KG1 (cell line): Measurements from ENCODE around the gene UBE2I.
"Not testable (repeated sequence)": the region's sequence is repeated elsewhere in the genome, so short reads cannot be mapped to it uniquely, and the experiment has no call there.

ENCODE experiments used
- DNase-seq: peaks from one replicate; lab custom pipeline; 2025; lab: John Stamatoyannopoulos, UW

The UBE2I gene

DNA sequence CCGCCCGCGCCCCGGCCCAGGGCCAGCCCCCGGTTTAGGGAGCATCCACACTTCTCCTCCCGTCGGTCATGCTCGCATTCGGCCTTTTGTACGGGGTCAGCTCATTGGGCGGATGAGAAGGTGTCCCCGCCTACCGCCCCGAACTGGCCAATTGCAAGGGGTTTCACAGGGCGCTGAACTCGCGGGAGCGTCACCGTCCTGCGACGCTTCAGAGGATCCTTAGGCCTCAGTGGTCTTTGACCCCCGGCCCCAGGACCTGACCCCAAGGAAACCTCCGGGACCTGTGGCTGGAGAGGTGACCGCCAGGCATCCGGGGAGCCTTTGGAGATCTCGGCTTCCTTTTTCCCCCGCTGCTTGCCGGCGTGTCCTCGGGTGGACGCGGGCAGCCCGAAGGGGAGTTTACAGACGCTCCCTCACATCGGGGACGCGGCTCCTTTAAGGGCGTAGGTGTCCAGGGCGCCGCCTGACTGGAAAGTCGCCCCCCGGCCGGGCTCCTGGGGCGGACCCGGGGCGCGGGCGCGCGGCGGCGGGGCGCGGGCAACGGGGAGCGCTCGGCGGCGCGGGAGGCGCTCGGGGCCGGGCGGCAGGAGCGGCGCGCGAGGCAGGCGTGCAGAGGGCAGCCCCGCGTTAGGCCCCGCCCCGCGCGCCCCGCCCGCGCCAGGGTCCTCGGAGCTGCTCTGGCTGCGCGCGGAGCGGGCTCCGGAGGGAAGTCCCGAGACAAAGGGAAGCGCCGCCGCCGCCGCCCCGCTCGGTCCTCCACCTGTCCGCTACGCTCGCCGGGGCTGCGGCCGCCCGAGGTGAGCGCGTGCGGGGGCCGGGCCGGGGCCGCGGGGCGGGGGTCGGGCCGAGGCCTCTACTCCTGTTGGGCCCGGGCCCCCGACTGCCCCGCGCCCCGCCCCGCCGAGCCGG lies at the start of gene UBE2I:
UBE2I (plus strand) TSS at position 660 of the 909 bp plus-strand sequence. CDS start 4,395 bp downstream, outside the sequence.
- peak; percentile 96 for DNase-seq

DNA sequence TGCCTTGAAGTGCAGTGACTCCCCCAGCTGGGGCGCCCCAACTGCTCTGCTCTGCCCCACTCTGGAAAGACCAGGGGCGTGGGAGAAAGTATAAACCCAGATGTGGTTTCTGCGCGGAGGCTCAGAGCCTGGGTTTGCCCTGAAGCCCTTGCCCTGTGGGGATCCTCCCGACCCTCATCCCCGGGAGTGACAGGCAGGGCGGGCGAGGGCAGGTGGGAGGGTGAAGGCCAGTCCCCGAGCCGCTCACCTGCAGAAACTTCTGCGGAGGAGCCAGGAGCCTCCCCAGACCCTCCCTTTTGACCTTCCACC lies 49.7 kb upstream of the UBE2I start:
- no peak for DNase-seq

DNA sequence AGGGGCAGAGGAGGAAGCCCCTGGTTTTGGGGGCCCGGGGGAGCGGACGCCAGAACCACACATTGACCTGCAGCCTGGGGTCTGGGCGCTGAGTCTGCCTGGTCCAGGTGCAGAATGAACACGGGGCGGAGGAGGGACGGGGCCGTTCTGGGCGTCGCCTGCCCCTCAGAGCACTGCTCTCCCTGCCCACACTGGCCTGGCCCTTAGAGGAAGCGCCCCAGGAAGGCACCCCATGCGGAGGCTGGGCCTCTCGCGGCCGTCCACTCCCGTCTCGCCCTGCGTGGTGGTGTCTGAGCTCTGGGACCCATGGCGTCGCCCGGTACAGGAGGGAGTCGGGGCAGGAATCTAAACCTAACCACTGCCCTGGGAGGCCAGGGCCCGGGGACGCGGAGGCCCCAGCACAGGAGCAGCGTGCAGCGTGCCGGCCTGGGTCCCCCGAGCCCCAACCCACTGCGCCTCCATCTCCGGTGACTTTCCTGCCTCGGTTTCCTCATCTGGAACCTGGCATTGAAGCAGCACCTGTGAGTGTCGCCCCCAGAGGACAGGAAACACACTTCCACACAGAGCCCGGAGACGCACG lies 49.2 kb upstream of the UBE2I start:
- no peak for DNase-seq

DNA sequence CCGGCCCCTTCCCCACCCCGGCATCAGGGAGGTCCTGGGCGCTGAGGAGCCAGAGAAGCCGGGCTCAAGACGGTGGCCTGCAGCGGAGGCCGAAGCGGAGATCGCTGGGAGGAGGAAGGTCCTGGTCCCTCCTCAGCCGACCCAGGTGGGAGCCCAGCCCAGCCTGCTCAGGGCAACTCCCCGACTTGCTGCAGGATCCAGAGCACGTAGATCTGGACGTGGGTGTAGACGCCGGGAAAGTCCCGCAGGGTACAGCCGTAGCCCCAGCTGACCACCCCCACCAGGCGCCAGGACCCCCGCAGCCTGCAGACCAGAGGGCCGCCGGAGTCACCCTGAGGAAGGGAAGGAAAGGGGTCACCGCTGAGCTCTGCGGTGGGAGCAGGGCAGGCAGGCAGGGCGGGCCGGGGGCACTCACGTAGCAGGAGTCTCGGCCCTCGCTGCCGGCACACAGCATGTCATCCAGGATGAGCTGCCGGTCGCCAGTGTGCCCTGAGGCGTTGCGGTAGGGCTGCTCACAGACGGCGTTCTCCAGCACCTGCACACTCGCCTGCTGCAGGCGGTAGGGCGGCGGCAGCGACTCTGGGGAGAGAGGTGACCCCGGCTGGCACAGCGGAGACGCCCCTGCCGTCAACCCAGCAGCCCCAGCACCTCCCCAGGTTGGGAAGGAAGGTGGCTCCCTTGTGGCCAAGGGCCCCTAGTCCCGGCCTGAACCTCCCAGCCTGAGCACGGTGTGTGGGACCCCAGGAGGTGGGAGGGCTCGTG lies 48.1 kb upstream of the UBE2I start:
- DNase-seq: no peak

DNA sequence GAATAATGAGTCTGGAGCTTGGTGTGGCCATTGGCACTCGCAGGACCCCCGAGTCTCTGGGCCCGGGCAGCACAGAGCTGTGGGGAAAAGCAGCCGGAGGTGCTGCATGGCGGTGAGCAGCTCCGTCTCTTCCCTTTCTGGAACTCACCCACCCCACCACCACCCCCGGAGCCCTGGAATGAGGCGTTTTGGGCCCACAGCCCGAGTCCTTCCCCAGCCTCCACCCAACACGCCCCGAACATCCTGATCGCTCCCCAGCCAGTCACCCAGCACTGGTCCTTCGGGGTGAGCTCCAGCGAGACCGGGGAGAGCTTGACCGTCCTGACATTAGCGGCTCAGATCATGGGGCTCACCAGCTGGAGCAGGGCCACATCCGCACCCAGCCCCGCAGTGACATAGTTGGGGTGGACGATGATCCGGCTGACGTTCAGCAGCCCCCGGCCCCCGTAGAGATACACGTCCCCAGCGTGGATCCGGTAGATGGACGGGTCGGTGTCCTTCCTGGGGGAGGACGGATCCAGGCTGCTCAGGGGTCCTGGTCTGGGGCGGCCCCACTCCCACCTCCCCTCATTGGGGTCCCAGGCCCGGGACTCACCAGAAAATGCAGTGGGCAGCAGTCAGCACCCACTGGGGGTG lies 47.1 kb upstream of the UBE2I start:
- no peak for DNase-seq

DNA sequence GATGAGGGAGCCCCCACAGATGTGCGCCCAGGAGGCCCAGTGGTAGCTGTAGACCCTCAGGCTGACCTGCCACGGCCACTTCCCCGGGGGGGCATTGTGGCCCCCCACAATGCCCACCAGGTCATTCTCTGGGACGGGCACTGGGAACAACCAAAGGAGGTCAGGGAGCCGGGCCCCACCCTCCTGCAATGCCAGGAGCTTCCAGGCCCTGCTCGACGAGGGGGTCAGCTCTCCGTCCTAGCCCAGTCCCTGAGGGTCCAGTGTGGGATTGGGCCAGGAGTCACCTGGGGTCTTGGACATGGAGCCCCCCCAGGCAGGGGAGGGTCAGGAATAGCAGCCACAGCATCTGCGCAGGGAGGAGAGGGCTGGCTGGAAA lies 46.6 kb upstream of the UBE2I start:
- DNase-seq: no peak

DNA sequence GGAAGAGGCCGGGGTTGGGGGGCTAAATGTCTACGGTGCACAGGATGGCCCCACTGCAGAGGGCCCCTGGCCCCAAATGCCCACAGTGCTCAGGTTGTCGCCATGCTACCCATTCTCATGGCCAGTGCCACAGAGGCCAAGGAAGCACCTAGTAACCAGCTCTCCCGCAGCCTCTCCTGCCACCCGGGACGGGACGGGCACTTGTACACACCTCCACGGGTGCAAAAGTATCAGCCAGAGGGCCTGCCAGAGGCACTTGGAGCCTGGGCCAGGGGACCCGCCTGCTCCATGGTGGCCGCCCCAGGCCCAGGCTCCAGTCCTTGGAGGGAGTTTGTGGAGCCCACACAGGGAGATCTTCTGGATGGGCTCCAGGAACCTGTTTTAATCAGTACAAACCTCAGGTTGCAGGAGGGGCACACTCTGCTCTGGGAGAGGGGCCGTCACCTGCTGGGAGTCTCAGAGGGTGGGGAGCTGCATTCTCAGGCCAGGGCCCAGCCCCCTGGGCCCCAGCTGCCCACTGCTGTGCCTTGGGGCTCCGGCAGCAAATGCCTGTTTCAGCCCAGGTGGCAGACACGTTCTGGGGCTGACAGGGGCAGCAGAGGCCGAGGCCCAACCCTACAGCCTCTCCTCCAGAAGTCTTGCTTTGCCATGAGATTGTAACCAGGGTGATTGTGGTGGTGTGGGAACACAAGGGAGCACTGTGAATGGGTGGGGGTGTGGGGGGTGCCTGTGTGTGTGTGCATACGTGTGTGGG lies 45.7 kb upstream of the UBE2I start:
- DNase-seq: no peak

DNA sequence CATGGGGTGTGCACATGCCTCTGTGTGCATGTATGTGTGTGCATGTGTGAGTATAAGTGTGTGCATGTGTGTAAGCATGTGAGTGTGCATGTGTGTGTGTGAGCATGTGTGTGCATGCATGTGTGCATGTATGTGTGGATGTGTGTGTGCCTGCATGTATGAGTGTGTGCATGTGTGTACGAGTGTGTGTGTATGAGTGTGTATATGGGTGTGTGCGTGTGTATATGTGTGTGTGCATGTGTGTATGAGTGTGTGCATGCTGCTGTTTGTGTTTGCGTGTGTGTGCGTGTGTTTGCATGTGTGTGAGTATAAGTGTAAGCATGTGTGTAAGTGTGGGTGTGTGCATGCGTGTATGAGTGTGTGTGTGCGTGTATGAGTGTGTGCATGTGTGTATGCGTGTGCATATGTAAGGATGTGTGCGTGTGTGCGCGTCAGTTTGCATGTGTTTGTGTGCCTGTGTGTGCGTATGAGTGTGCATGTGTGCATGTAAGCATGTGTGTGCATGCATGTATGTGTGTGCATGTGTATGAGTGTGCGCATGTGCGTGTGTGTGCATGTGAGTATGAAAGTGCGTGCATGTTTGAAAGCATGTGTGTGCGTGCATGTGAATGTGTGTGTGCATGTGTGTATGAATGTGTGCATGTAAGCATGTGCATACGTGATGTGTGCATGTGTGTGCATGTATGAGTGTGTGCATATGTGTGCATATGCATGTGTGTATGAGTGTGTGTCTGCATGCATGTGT lies 44.9 kb upstream of the UBE2I start:
- no peak for DNase-seq

DNA sequence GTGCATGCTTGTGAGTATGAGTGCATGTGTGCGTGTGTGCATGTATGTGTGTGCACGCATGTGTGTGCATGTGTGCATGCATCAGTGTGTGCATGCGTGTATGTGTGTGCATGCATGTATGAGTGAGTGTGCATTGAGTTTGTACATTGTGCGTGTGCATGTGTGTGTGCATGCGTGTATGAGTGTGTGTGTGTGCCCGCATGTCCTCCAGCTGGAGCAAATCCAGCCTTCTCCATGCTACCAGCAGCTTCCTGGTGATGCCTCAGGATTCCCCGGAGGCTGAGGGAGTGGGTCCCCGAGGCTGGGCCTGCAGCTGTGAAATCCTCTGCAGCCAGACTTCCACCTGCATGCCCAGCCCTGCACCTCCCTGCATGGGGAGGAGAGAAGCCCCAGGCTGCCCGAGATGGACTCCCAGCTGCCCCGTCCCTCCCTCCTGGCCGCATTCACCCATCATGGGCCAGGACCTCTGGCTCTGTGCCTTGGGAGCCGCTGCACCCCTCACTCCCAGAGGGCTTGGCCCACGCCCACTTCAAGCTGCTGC lies 44.3 kb upstream of the UBE2I start:
- no peak for DNase-seq

DNA sequence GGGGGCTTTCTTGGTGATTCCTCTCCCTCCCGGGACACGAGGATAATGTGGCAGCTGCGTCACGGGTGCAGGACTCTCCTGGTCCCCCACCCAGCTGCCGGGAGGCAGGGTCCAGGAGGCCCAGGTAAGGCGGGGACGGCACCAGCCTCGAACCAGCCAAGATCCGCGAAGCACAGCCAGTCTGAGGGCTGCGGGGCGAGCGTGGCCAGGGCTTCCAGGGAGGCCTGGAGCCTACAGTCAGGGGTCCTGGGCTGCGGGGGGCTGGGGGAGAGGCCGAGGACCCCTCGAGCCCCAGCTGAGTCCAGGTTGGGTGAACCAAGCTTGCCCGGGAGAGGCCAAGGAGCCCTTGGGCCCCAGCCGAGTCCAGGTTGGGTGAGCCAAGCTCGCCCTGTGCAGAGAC lies 43.6 kb upstream of the UBE2I start:
- DNase-seq: no peak

DNA sequence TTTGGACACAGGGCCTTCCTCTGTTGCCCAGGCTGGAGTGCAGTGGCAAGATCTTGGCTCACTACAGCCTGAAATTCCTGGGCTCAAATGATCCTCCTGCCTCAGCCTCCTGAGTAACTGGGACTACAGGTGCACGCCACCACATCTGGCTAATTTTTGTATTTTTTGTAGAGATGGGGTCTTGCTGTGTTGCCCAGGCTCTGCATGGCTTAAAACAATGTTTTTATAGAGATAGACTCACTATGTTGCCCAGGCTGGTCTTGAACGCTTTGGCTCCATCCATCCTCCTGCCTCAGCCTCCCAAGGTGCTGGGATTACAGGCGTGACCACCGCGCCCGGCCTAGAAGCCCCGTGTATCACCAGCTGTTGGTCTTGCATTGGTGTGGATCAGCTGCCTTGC lies 40.0 kb upstream of the UBE2I start:
- DNase-seq: not testable (repeated sequence)

DNA sequence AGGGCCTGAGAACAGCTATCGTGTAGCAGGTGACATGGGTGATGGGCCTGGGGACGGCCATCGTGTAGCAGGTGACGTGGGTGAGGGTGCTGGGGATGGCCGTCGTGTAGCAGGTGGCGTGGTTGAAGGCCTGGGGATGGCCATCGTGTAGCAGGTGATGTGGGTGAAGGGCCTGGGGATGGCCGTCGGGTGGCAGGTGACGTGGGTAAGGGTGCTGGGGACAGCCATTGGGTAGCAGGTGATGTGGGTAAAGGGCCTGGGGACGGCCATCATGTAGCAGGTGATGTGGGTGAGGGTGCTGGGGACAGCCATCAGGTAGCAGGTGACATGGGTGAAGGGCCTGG lies 38.1 kb upstream of the UBE2I start:
- DNase-seq: no peak

DNA sequence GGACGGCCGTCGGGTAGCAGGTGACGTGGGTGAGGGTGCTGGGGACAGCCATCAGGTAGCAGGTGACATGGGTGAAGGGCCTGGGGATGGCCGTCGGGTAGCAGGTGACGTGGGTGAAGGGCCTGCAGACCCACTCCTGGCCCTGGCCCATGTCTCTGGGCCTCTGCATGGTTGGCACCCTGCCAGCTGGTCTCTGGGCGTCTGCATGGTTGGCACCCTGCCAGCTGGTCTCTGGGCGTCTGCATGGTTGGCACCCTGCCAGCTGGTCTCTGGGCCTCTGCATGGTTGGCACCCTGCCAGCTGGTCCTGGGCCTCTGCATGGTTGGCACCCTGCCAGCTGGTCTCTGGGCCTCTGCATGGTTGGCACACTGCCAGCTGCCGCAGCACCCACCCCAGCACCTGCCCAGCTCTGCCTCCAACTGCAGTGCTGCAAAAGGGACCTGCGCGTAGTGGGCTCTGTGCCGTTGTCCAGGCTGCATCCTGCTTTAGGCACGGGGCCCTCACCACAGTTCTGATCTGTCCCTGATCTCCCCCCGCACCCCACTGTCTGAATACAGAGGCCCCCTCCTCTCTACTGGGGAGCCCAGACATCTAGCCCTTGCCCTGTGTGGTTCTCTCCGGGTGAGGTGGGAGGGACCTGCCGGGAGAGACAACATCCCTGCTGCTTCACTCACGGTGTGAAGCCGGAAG lies 37.6 kb upstream of the UBE2I start:
- not testable (repeated sequence) for DNase-seq

DNA sequence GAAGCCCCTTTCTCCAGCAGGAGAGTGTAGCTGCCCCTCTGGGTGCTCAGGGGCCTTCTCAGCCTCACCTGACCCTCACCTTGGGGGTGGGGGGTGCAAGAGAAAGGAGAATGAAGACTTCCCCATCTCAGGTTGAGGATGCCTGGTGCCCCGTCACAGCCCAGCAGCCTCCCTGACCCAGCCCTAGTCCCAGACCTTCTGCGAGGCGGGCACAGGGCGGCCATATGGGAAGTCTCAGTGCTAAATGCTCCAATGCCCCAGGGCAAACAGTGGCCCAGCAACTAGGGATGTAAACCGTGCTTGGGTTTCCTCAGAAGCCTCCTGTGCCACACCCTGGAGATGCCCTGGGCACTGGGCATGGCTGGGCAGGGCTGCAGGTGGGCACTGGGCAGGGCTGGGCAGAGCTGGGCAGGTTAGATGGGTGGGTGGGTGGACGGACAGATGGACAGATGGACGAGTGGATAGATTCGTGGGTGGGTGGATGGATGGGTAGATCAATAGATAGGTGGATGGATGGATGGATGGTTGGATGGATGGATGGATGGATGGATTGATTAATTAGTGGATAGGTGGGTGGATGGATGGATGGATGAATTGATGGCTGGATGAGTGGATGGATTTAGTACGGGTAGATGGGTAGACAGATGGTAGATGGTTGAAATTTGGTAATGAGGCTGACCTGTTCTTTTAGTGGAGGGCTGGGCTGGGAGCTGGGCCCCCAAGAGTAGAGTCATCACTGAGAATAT lies 36.8 kb upstream of the UBE2I start:
- no peak for DNase-seq

DNA sequence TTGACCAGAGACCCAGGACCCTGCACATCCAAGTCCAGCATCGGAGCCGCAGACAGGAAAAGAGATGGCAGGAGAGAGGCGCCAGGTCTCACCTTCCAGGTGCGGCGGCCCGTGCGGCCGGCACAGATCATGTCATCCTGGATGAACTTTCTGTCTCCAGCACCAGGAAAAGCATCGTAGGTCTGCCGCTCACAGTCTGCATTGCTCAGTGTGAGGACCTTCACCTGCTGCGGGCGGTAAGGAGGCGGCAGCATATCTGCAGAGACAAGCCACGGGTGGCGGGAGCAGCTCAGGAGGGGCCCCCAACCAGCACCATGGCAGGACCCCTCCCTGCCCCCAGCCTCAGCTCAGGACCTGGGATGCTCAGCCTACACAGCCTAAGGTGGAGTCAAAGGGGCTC lies 35.6 kb upstream of the UBE2I start:
- DNase-seq: no peak

DNA sequence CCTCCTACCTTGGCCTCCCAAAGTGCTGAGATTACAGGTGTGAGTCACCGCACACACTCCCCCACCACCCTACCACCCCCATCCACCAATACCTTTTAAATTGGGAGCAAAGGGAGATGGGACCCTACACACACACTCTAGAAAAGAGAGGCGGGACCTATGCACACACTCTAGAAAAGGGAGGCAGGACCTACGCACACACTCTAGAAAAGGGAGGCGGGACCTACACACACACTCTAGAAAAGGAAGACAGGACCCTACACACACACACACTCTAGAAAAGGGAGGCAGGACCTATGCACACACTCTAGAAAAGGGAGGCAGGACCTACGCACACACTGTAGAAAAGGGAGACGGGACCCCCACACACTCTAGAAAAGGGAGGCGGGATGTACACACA lies 34.7 kb upstream of the UBE2I start:
- no peak for DNase-seq

DNA sequence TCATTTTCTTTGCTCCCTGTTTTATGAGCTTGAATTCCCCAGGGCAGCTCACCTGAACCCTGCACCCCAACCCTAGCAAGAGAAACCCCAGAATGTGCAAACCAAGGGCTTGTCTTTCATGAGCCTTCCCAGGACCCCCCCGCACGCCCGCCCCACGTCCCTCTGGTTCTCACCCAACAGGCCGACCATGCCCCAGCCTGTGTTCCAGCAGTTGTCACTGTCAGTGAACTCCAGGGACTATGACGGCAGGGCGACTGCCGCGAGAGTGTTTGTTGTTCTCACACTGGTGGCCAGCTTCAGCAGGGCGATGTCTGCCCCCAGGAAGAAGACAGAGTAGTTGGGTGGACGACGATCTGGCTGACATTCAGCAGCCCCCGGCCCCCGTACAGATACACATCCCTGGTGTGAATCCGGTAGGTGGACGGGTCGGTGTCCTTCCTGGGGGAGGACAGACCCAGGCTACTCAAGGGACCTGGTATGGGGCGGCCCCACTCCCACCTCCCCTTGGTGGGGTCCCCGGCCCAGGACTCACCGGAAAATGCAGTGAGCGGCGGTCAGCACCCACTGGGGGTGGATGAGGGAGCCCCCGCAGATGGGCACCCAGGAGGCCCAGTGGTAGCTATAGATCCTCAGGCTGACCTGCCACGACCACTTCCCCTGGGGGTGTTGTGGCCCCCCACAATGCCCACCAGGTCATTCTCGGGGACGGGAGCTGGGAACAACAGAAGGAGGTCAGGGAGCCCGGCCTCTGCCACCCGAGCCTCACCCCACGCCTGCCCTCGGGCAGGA lies 33.5 kb upstream of the UBE2I start:
- DNase-seq: no peak

DNA sequence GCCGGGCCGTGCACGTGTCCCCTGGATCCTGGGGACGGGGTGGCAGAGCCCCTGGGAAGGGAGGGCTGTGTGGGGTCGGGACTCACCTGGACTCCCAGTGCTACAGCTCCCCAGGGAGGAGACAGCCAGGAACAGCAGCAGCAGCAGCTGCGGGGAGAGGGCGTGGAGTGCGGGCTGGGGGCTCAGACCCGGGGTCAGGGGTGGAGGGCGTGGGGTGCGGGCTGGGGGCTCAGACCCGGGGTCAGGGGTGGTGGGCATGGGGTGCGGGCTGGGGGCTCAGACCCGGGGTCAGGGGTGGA lies 32.9 kb upstream of the UBE2I start:
- DNase-seq: no peak

DNA sequence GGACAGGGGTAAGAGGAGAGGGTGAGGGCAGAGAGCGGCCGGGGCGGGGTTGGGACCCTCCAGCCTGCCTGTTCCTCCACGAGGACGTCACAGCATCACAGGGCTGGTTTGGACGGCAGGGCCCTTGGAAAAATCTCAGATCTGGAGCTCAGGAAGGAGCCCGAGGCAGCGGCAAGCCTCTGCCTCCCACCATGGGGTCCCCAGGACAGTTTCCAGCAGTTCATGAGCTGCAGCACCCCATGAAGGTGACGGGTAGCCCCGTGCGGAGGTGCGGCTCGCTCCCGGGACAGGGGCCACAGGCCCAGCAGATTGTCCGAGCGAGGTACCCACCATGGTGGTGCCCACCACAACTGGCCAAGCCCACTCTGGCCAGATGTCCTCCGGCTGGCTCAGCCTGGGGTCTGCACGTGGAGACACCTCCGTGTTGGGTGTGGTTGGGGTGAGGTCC lies 32.3 kb upstream of the UBE2I start:
- no peak for DNase-seq
